Activated gamma-delta T cell (primary cell): ENCODE data around the gene MS4A7.
"Not testable (repeated sequence)": the region's sequence is repeated elsewhere in the genome, so short reads cannot be mapped to it uniquely, and the experiment has no call there.

Source experiments
- DNase-seq: peaks from one replicate; lab custom pipeline; 2025; lab: John Stamatoyannopoulos, UW
- total RNA-seq, 2 donors: gene quantifications; one replicate each; lab custom pipeline; 2026; lab: John Stamatoyannopoulos, UW

MS4A7 gene, protein sequence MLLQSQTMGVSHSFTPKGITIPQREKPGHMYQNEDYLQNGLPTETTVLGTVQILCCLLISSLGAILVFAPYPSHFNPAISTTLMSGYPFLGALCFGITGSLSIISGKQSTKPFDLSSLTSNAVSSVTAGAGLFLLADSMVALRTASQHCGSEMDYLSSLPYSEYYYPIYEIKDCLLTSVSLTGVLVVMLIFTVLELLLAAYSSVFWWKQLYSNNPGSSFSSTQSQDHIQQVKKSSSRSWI
- 1.0 to 3.1 reads per million in 2 donors for total RNA-seq

DNA sequence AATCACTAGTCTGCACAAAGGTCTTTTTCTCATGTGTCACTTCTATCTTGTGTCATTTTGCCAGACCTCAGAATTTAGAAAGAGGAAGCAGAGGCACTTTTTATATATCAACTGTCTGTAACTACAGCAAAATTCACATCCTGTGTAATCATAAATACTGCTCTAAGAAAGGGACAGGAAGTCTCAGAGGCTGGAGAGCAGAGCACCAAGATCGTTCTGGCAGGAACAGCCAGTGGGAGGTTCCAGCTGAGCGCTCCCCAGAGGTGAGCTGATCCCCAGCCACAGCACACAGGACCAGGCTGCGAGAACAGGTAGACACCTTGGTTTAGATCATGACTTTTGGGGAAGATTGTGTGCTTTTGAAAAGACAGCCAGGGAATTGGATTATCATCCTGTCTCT, at the start of gene MS4A7:
Gene MS4A7 (plus strand): TSS at position 179 of the 400 bp plus-strand sequence. CDS start 4,610 bp downstream, outside the sequence.
- DNase-seq: no peak

DNA sequence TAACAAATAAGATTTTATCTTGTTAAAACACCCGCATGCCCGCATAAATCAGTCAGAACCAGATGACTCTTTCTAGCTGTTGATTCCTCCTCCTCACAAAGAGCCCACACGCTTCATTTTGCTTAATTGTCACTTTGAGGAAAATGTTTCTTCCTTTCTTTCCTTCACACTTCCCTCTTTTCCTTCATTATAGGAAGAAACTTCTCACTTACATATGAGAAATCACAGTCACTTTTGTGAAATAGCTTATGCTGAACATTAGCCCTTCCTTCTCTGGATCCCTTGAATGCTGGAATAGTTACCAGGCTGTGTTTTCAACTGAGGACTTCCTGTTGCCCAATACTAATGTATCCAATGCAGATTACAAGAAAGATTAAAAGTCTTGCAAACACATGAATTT, 45.5 kb upstream of the MS4A7 start:
- no peak for DNase-seq

DNA sequence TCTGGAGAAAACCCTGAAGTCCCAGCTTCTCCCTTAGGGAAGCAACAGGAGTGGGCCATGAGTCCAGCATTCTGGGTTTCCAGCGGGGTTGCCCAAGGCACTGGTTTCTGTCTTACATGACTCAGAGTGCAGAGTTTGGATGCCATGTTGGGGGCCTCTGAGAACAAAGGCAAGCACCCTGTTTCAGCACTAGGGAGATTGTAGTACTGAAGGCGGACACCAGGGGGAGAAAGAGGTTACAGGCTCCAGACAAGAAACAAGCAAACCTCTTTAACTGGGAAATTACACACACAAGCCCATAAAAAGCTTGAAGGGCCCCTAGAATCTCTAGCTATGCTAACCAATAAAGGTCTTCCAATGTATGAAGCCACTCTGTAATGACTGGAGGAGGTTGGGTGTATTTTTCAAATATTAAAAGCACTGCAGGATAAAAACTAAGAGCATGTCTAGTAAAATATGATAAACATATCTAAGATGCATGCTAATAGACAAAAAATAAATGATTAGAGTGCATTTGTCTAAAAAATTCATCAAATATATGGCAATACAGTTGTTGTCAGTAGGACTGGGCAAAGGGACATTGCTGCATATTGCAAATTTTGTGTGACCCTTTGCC, 44.2 kb upstream of the MS4A7 start:
- DNase-seq: no peak

GRCh38 chr11:60336767-60337391, 41.5 kb upstream of the MS4A7 start:
- DNase-seq: no peak

GRCh38 chr11:60338053-60338452, 40.3 kb upstream of the MS4A7 start:
- DNase-seq: no peak

DNA sequence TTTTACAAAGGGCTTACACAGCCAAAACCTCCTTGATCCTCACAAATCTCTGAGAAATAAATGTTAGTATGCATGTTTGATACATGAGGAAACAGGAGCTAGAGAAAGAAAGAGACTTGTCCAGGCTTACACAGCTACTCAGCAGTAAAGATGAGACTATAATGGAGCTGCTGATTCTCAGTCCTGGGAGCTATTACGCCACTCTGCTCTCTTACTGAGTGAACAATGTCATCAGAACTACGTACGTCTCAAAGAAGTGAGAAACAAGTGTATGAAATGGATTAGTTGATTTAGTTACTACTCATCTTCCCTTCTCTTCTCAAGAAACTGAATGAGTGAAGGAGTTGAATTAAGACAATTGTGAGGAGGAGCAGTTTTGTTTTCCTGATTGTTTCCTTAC, 39.0 kb upstream of the MS4A7 start:
- DNase-seq: no peak

- no peak for DNase-seq
Measured at GRCh38 chr11:60343094-60343704, 35.1 kb upstream of the MS4A7 start.

DNA sequence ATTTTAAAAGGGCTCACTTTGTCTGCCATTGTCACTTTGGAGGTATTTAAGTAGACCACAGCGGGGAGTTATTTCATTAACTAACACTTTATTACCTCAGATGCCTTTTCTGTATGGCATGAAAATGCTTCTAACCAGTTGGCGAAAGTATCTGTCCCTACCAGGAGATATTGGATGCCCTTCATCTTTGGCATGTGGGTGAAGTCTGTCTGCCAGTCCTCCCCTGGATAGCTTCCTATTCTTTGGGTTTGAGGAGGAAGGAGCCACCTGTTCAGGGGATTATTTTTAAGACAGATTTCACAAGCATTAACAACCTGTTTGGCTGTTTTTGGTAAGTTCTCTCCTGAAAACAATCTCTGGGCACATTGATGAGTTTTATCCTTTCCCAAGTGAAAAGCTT, 34.2 kb upstream of the MS4A7 start:
- no peak for DNase-seq

DNA sequence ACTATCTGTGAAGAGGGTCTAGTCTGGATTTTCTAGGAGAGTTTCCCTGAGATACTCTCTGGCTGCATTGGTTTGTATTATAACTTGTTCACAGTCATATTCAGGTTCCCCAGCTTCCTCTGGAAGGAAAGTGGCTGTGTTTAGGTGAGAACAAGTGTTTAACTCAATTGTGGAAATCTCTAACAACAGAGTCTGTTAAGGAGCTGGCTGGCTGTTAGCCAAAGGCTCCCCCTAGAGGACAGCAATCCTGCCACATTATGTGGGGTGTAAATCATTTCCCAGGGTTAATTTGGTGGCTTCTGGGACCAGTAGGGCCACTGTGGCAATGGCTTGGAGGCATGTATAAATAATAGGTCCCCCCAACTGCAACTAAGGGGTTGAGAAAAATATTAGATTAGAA, 32.8 kb upstream of the MS4A7 start:
- DNase-seq: no peak

- DNase-seq: no peak
Measured at GRCh38 chr11:60347084-60347797, 31.1 kb upstream of the MS4A7 start.

- no peak for DNase-seq
Measured at GRCh38 chr11:60348116-60348515, 30.2 kb upstream of the MS4A7 start.

- DNase-seq: no peak
Measured at GRCh38 chr11:60349990-60350389, 28.3 kb upstream of the MS4A7 start.

DNA sequence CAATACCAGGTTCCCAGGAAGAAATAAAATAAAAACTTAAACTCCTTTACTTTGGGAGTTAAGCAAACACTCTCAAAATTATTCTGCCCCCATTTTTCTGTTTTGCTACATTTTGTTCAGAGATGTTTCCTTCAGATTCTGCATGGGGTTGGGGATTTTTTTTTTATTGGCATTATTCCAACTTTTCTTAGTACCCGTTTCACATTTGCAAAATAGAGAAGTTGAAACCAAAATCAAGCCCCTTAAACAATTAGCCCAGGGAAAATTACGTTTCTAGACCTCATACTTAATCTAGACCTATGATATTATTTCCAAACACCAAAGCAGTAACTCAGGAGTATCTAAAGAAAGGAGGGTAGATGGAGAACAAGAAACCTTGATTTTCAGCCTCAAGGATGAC, 20.6 kb upstream of the MS4A7 start:
- no peak for DNase-seq

- DNase-seq: no peak
Measured at GRCh38 chr11:60360621-60361020, 17.7 kb upstream of the MS4A7 start.

DNA sequence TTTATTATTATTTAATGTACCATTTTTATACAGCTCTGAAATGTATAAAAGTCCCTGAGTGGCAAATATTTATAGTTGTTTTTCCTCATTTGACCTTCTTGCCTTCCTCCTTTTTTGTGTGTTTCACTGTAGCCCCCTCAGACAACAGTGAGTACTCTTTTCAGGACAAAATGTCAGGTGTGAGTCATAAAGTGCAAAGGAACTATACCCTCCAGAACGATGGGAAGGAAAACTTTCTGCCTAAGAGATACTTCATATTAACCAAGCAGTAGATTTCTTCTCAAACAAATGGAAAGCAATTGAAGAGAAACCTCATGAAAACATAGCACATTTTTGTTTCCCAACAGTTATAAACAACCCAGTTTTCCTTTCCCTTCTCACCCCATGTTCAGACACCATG, 16.1 kb upstream of the MS4A7 start:
- DNase-seq: no peak

GRCh38 chr11:60363542-60364470, 14.5 kb upstream of the MS4A7 start:
- no peak for DNase-seq

GRCh38 chr11:60366262-60366904, 11.9 kb upstream of the MS4A7 start:
- not testable (repeated sequence) for DNase-seq

DNA sequence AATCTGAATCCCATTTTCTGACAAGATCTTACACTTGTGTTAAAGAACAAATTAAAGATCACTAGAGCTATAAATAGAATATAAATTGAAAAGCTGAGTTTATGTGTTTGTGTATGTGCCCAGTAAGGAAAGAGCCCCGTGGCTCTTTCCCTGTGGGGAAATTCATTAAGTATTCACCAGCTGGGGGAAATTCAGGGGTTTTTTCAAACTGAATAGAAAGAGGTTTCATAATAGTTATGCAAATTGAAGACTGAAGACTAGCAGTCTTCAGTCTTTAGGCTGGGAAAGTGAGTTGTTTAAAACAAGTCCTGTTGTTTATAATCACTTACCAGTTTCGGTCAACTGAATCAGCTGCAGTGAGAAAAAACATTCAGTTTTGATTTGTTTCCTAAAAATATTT, 11.3 kb upstream of the MS4A7 start:
- no peak for DNase-seq

DNA sequence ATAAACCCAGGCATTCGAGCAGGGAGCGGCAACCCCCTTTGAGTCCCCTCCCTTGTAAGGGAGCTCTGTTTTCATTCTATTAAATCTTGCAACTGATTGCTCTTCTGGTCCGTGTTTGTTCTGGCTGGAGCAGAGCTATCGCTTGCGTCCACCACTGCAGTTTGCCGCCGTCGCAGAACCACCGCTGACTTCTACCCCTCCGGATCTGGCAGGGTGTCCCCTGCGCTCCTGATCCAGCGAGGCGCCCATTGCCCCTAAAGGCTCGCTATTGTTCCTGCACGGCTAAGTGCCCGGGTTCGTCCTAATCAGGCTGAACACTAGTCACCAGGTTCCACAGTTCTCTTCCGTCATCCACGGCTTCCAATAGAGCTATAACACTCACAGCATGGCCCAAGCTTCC, 10.4 kb upstream of the MS4A7 start:
- DNase-seq: no peak

- DNase-seq: no peak
Measured at GRCh38 chr11:60370252-60370810, 8.0 kb upstream of the MS4A7 start.
